HG03139 (cell line): ENCODE results near the gene SLC41A2.
"Not testable (repeated sequence)": the region's sequence is repeated elsewhere in the genome, so short reads cannot be mapped to it uniquely, and the experiment has no call there.

Source experiments
- ATAC-seq: cut with Tn5 transposase; IDR thresholded peaks from one replicate; pipeline ENCODE4 v1.9.1; 2021; ENCODE audit not compliant: unreplicated experiment

Gene SLC41A2

DNA sequence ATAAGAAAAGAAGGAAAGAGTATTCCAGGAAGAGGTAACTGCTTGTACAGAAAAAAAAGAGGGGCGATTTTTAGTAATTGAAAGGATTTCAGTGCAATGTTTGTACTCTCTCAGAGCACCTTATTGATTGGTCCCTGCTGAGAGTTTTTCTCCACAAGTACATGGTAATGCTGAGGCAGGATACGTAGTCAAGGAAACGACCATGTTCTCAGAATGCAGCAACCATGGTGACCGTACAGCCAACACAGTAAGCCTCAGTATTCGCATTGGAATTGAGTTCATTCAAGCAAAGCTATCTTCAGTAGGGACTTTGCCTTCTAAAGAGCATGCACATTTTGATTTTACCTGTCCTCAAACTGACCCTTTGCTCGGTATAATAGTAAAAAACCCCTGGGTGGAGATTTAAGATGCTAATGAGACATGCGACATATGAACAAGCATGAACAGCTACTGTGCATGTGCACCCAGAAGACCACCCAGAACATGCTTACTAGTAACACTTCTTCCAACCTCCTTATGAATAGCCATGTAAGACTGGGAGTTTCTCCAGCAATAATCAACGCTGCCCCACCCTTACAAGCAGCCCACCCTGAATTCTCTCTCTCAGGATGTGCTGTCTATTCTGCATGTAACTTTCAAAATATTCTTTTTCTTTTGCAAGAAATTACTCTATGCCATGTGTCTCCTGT lies 6.2 kb upstream of the SLC41A2 start:
- ATAC-seq = no peak

- ATAC-seq = no peak
Observed at GRCh38 chr12:104963757-104964156, 5.7 kb upstream of the SLC41A2 start.

DNA sequence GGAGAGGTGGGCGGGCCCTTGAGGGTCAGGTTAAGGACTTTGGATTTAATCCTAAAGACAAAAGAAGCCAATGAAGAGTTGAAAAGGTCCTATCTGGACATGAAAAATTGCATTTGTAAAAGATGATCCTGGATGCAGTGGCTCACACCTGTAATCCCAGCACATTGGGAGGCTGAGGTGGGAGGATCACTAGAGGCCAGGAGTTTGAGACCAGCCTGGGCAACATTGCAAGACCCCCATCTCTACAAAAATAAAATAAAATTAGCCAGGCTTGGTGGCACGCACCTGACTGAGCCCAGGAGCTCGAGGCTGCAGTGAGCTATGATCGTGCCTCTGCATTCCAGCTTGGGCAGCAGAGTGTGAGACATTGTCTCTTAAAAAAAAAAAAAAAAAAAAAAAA lies 2.4 kb upstream of the SLC41A2 start:
- ATAC-seq = no peak

DNA sequence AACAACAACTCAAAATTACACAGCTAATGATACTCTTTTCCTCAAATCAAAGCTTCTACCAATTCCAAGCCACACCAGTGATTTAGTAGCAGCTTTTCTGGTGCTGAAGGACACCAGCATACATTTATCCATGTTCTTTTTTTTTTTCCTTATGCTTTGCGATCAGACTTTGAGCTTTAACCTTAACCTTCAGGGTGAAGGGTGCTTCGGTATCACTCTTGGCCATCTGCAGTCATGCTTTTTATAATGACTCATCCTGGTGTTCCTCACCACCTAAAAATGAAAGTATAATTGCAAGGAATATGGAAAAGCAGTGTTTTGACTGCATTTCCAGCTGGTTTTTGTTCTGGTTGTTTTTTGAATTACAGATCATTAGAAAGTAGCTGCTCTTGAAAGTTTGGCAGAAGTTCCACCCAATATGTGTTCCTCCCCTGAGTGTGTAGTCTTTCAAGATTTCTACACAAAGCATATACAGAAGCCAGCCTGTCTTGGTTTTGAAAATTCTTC lies 1.3 kb upstream of the SLC41A2 start:
- no peak for ATAC-seq

DNA sequence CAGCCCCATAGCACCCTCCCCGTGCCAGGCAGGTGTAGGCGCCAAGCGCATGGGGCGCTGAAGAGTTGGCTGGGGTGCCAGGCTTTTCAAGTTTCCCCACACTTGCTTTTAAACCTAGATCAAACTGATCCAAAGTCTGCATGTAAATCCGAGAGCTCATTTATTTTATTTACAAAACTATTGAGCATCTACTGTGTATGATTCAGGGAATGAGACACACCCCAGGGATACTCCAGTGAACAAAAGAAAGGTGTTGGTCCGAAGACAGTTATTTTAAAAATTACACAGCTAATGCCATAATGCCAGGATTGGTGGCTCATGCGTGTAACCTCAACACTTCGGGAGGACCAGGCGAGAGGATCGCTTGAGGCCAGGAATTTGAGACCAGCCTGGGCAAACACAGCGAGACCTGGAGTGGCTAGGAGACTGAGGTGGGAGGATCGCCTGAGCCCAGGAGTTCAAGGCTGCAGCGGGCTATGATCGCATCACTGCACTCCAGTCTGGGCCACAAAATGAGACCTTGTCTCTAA lies 780 bp upstream of the SLC41A2 start:
- no peak for ATAC-seq

GRCh38 chr12:104957719-104958000 lies 430 bp downstream of the SLC41A2 start:
- ATAC-seq = no peak

- no peak for ATAC-seq
Observed at GRCh38 chr12:104956870-104957718, 996 bp downstream of the SLC41A2 start.

DNA sequence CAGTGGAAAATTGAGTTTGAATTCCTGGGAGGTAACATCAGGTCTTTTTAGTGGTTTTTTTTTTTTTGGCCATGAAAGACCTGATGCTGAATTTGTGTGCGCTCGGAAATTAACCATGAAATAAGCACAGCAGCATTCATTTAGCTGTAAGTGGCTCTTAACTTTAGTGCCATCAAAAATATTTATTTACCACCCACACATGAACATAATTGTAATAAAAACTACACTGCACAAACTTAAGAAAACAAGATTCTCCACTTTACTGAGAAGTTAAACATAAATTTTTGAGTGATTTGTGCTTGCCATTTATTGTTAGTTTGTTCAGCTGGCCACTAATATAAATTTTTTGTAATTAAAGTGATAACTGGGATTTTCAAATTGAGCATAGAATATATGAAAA lies 2.4 kb downstream of the SLC41A2 start:
- ATAC-seq = no peak

DNA sequence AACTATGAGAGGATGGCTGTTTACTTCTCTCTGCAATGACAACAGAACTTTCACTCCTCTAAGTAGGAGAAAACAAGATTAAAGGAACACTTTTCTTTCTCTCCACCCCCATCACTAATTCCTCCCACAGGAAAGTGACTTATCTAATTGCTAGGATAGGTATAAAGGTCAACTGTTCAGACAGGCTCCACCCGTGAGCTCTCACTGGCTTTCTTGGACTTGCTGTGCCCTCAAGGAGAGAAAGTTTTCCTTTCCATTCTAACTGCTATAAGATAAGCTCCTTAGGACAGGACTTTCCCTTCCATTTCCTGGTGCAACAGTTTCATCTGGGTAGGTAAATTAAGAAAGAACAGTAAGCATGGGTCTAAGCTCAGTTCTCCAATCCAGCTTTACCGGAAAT lies 4.8 kb downstream of the SLC41A2 start:
- ATAC-seq = no peak

DNA sequence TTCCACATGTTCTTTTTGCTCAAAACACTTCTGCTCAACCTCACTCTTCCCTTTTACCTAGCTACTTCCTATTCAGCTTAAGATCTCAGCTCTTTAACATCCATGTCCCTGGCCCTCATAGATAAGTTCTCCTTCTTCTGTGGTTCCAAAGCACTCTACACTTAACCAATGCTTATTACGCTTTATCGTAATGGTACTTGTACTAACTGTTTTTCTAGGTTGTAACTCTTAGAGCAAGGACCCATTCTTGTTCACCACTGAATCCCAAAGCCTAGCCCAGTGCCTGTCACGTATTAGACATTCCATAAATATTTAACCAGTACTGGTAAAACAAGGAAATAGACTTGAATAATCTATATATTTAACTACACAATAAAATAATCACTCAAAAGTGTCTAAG lies 5.3 kb downstream of the SLC41A2 start:
- ATAC-seq = no peak

DNA sequence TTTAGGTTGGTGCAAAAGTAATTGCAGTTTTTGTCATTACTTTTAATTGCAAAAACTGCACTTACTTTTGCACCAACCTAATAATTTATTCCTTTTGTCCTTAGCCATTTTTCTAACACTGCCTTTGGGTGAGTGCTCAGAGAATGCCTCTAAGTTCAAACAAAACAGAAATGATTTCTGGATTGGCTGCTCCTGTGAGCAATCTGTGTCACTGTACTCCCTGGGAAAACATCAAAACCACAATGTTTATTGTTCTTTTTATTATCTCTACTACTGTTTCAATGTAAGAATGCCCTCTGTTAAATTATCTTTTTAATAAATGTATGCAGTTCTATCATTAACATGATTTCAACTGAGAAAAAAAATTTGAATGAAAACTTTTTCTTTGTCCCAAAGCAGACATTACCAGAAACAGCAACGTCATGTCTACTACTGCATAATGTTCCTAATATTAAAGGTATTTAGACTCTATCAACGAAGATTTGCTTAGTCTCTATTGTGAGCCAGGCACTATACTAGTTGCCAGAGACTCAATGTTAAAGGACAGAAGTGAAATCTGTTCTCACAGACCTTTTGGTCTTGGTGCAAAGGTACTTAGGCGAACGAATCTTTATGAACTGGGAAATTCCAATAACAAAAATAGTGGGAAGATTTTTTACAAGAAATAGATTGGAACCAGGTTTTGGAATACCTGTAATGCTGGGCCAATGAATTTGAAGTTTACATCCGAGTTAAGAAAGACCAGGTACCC lies 6.2 kb downstream of the SLC41A2 start:
- ATAC-seq = no peak

- not testable (repeated sequence) for ATAC-seq
Observed at GRCh38 chr12:104948716-104949115, 9.4 kb downstream of the SLC41A2 start.

- ATAC-seq = no peak
Observed at GRCh38 chr12:104944252-104944651, 13.8 kb downstream of the SLC41A2 start.

GRCh38 chr12:104943401-104943800 lies 14.7 kb downstream of the SLC41A2 start:
- ATAC-seq = not testable (repeated sequence)

DNA sequence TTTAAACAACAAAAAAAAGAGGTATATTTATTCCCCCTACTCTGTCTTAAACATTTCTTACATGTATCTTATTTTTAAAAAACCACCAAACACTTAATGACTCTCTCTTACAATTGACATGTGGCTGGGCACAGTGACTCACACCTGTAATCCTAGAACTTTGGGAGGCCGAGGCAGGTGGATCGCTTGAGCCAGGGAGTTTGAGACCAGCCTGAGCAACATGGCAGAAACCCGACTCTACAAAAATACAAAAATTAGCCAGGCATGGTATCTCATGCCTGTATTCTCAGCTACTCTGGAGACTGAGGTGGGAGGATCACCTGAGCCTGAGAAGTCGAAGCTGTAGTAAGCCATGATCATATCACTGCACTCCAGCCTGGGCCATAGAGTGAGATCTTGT lies 16.0 kb downstream of the SLC41A2 start:
- ATAC-seq = no peak

GRCh38 chr12:104941454-104941853 lies 16.6 kb downstream of the SLC41A2 start:
- no peak for ATAC-seq

GRCh38 chr12:104939089-104939488 lies 19.0 kb downstream of the SLC41A2 start:
- ATAC-seq = no peak

- no peak for ATAC-seq
Observed at GRCh38 chr12:104938371-104938770, 19.7 kb downstream of the SLC41A2 start.

- no peak for ATAC-seq
Observed at GRCh38 chr12:104935886-104936285, 22.2 kb downstream of the SLC41A2 start.

GRCh38 chr12:104933778-104934177 lies 24.3 kb downstream of the SLC41A2 start:
- ATAC-seq = no peak

- ATAC-seq = no peak
Observed at GRCh38 chr12:104933128-104933527, 25.0 kb downstream of the SLC41A2 start.
